Activated T-cell treated with anti-CD3 and anti-CD28 coated beads for 4 hours (primary cell): ENCODE measurements around the gene COG2.
"Not testable (repeated sequence)": the region's sequence is repeated elsewhere in the genome, so short reads cannot be mapped to it uniquely, and the experiment has no call there.

ENCODE experiments used
- DNase-seq: peaks from one replicate; pipeline ENCODE4 v3.0.0-alpha.2; 2020

Gene COG2

GRCh38 chr1:230626232-230626631 is 16.0 kb upstream of the COG2 start:
- no peak for DNase-seq

GRCh38 chr1:230627767-230628166 is 14.5 kb upstream of the COG2 start:
- no peak for DNase-seq

GRCh38 chr1:230629511-230629910 is 12.8 kb upstream of the COG2 start:
- DNase-seq, result no peak

GRCh38 chr1:230631477-230631876 is 10.8 kb upstream of the COG2 start:
- DNase-seq, result no peak

- DNase-seq, result no peak
Measured at GRCh38 chr1:230632273-230632873, 9.9 kb upstream of the COG2 start.

- DNase-seq, result no peak
Measured at GRCh38 chr1:230633469-230633868, 8.8 kb upstream of the COG2 start.

GRCh38 chr1:230634384-230634783 is 7.9 kb upstream of the COG2 start:
- no peak for DNase-seq

GRCh38 chr1:230636575-230637148 is 5.6 kb upstream of the COG2 start:
- DNase-seq, result no peak

GRCh38 chr1:230639714-230640209 is 2.5 kb upstream of the COG2 start:
- no peak for DNase-seq

GRCh38 chr1:230641346-230641745 is 935 bp upstream of the COG2 start:
- no peak for DNase-seq

- no peak for DNase-seq
Measured at GRCh38 chr1:230641900-230642262, 400 bp upstream of the COG2 start.

GRCh38 chr1:230643908-230644307 is 1.6 kb downstream of the COG2 start:
- no peak for DNase-seq

- DNase-seq, result no peak
Measured at GRCh38 chr1:230646710-230647302, 4.5 kb downstream of the COG2 start.

- DNase-seq, result no peak
Measured at GRCh38 chr1:230647321-230647720, 5.0 kb downstream of the COG2 start.

- DNase-seq, result no peak
Measured at GRCh38 chr1:230648114-230648513, 5.8 kb downstream of the COG2 start.

- no peak for DNase-seq
Measured at GRCh38 chr1:230650300-230650699, 8.0 kb downstream of the COG2 start.

- no peak for DNase-seq
Measured at GRCh38 chr1:230651235-230651634, 9.0 kb downstream of the COG2 start.

- DNase-seq, result not testable (repeated sequence)
Measured at GRCh38 chr1:230656719-230657118, 14.4 kb downstream of the COG2 start.

- DNase-seq, result not testable (repeated sequence)
Measured at GRCh38 chr1:230658103-230658502, 15.8 kb downstream of the COG2 start.

GRCh38 chr1:230658691-230659090 is 16.4 kb downstream of the COG2 start:
- no peak for DNase-seq

- no peak for DNase-seq
Measured at GRCh38 chr1:230661976-230662375, 19.7 kb downstream of the COG2 start.

GRCh38 chr1:230668227-230668626 is 25.9 kb downstream of the COG2 start:
- DNase-seq, result no peak

- no peak for DNase-seq
Measured at GRCh38 chr1:230669543-230669942, 27.3 kb downstream of the COG2 start.

GRCh38 chr1:230674581-230674980 is 32.3 kb downstream of the COG2 start:
- no peak for DNase-seq

GRCh38 chr1:230677200-230677599 is 34.9 kb downstream of the COG2 start:
- DNase-seq, result no peak
